NCI-H226 (cell line): ENCODE data around the gene TENM4.

ENCODE experiments used
- DNase-seq: peaks from one replicate; pipeline ENCODE4 v3.0.0-alpha.2; 2015

The TENM4 gene

GRCh38 chr11:78715639-78716311 is 725.1 kb downstream of the TENM4 start:
- peak; percentile 54 for DNase-seq

- no peak for DNase-seq
These were observed 726.3 kb downstream of the TENM4 start for GRCh38 chr11:78714539-78714938.

GRCh38 chr11:78711735-78712134 is 729.1 kb downstream of the TENM4 start:
- DNase-seq = no peak

- DNase-seq = no peak
These were observed 730.4 kb downstream of the TENM4 start for GRCh38 chr11:78710417-78710816.

GRCh38 chr11:78708388-78708787 is 732.4 kb downstream of the TENM4 start:
- DNase-seq = no peak

- no peak for DNase-seq
These were observed 734.3 kb downstream of the TENM4 start for GRCh38 chr11:78706551-78706950.

- no peak for DNase-seq
These were observed 736.0 kb downstream of the TENM4 start for GRCh38 chr11:78704811-78705210.

- DNase-seq = no peak
These were observed 741.2 kb downstream of the TENM4 start for GRCh38 chr11:78699609-78700135.

GRCh38 chr11:78698612-78699011 is 742.2 kb downstream of the TENM4 start:
- no peak for DNase-seq

- no peak for DNase-seq
These were observed 744.7 kb downstream of the TENM4 start for GRCh38 chr11:78696177-78696576.

GRCh38 chr11:78694152-78694551 is 746.7 kb downstream of the TENM4 start:
- no peak for DNase-seq

GRCh38 chr11:78691215-78691614 is 749.6 kb downstream of the TENM4 start:
- no peak for DNase-seq

- no peak for DNase-seq
These were observed 750.4 kb downstream of the TENM4 start for GRCh38 chr11:78690352-78690987.

- no peak for DNase-seq
These were observed 751.2 kb downstream of the TENM4 start for GRCh38 chr11:78689585-78690153.

GRCh38 chr11:78689101-78689500 is 751.7 kb downstream of the TENM4 start:
- DNase-seq = no peak

GRCh38 chr11:78688460-78688859 is 752.4 kb downstream of the TENM4 start:
- no peak for DNase-seq

- DNase-seq = no peak
These were observed 755.7 kb downstream of the TENM4 start for GRCh38 chr11:78685156-78685555.

GRCh38 chr11:78684377-78684776 is 756.5 kb downstream of the TENM4 start:
- DNase-seq = no peak

GRCh38 chr11:78683774-78684173 is 757.1 kb downstream of the TENM4 start:
- DNase-seq = no peak

GRCh38 chr11:78676026-78676557 is 764.7 kb downstream of the TENM4 start:
- DNase-seq = no peak

GRCh38 chr11:78672850-78673620 is 767.8 kb downstream of the TENM4 start:
- no peak for DNase-seq

GRCh38 chr11:78669249-78669648 is 771.6 kb downstream of the TENM4 start:
- no peak for DNase-seq

GRCh38 chr11:78667461-78667860 is 773.4 kb downstream of the TENM4 start:
- DNase-seq = no peak
